ENCODE results near the gene TENM4.

- TF ChIP-seq, protein P1, sequence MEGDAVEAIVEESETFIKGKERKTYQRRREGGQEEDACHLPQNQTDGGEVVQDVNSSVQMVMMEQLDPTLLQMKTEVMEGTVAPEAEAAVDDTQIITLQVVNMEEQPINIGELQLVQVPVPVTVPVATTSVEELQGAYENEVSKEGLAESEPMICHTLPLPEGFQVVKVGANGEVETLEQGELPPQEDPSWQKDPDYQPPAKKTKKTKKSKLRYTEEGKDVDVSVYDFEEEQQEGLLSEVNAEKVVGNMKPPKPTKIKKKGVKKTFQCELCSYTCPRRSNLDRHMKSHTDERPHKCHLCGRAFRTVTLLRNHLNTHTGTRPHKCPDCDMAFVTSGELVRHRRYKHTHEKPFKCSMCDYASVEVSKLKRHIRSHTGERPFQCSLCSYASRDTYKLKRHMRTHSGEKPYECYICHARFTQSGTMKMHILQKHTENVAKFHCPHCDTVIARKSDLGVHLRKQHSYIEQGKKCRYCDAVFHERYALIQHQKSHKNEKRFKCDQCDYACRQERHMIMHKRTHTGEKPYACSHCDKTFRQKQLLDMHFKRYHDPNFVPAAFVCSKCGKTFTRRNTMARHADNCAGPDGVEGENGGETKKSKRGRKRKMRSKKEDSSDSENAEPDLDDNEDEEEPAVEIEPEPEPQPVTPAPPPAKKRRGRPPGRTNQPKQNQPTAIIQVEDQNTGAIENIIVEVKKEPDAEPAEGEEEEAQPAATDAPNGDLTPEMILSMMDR (IDR thresholded peaks at IDR 0.05), result no peak
- no peak for TF ChIP-seq POLR2A (IDR thresholded peaks at IDR 0.05)
These were observed 631.9 kb downstream of the TENM4 start for GRCh38 chr11:78808923-78809322.
